Parathyroid adenoma (tissue), 2 donors: ENCODE measurements around the gene TOMM34.

Source experiments
- H2AFZ ChIP-seq: fragments of 300-600 bp; sonication (generic); one replicate; pipeline ENCODE4 v1.7.0; 2017; ENCODE audit warnings: antibody characterized with exemption, mild to moderate bottlenecking
- H3K27ac ChIP-seq: fragments of 300-600 bp; sonication (generic); one replicate; pipeline ENCODE4 v1.7.0; 2017
- H3K27me3 ChIP-seq: fragments of 300-600 bp; sonication (generic); one replicate; pipeline ENCODE4 v1.7.0; 2017; ENCODE audit warnings: low read length; ENCODE audit not compliant: control insufficient read depth, insufficient read depth
- H3K36me3 ChIP-seq: fragments of 300-600 bp; sonication (generic); one replicate; pipeline ENCODE4 v1.7.0; 2017; ENCODE audit warnings: low read length; ENCODE audit not compliant: control insufficient read depth, insufficient read depth
- H3K4me1 ChIP-seq: fragments of 300-600 bp; sonication (generic); one replicate; pipeline ENCODE4 v1.7.0; 2017; ENCODE audit warnings: control low read depth
- H3K4me2 ChIP-seq: fragments of 300-600 bp; sonication (generic); one replicate; pipeline ENCODE4 v1.7.0; 2017; ENCODE audit warnings: low read length
- H3K4me3 ChIP-seq: fragments of 300-600 bp; sonication (generic); one replicate; pipeline ENCODE4 v1.7.0; 2017; ENCODE audit warnings: low read depth, low read length
- H3K79me2 ChIP-seq: fragments of 300-600 bp; sonication (generic); one replicate; pipeline ENCODE4 v1.7.0; 2017; ENCODE audit warnings: control low read depth
- H3K9ac ChIP-seq: fragments of 300-600 bp; sonication (generic); one replicate; pipeline ENCODE4 v1.7.0; 2017; ENCODE audit warnings: mild to moderate bottlenecking
- H3K9me3 ChIP-seq: fragments of 300-600 bp; sonication (generic); one replicate; pipeline ENCODE4 v1.7.0; 2017; ENCODE audit warnings: low read length; ENCODE audit not compliant: control insufficient read depth
- TF ChIP-seq, protein P1 (sequence below): fragments of 300-600 bp; sonication (generic); IDR thresholded peaks from one replicate; pipeline ENCODE4 v1.7.0; 2017; ENCODE audit warnings: antibody characterized with exemption, mild to moderate bottlenecking
- donor health status: primary hyperparathyroidism.

TOMM34 gene

DNA sequence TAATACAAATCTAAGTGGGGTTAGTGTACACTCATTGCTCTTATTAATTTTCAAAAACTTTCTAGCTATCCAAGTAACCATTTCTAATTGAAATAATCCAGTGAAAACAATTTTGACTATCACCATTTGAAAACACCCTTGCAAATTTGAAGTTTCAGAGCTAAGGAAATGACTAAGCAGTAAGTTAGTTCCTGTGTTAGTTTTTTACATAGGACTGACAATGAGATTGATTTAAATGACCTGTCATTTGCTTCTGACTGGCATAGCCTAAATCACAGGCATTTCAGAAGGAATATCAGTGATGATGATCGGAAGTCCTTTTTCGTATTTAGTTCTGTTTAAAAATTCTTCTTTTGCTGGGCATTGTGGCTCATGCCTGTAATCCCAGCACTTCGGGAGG lies 33.1 kb upstream of the TOMM34 start:
- no peak overlapping the region for H3K27ac ChIP-seq
- H3K4me2 ChIP-seq = no peak overlapping the region
- H3K36me3 ChIP-seq = no peaks in the 10 kb centered on the region
- TF ChIP-seq, protein P1, sequence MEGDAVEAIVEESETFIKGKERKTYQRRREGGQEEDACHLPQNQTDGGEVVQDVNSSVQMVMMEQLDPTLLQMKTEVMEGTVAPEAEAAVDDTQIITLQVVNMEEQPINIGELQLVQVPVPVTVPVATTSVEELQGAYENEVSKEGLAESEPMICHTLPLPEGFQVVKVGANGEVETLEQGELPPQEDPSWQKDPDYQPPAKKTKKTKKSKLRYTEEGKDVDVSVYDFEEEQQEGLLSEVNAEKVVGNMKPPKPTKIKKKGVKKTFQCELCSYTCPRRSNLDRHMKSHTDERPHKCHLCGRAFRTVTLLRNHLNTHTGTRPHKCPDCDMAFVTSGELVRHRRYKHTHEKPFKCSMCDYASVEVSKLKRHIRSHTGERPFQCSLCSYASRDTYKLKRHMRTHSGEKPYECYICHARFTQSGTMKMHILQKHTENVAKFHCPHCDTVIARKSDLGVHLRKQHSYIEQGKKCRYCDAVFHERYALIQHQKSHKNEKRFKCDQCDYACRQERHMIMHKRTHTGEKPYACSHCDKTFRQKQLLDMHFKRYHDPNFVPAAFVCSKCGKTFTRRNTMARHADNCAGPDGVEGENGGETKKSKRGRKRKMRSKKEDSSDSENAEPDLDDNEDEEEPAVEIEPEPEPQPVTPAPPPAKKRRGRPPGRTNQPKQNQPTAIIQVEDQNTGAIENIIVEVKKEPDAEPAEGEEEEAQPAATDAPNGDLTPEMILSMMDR = no peak
- no peaks in the 10 kb centered on the region for H3K4me1 ChIP-seq
- no peak overlapping the region for H2AFZ ChIP-seq
- H3K27me3 ChIP-seq = no peaks in the 10 kb centered on the region
- no peak overlapping the region for H3K9ac ChIP-seq
- peaks cover 3% of the 10 kb centered on the region for H3K79me2 ChIP-seq
- H3K9me3 ChIP-seq = no peaks in the 10 kb centered on the region
- no peak overlapping the region for H3K4me3 ChIP-seq

DNA sequence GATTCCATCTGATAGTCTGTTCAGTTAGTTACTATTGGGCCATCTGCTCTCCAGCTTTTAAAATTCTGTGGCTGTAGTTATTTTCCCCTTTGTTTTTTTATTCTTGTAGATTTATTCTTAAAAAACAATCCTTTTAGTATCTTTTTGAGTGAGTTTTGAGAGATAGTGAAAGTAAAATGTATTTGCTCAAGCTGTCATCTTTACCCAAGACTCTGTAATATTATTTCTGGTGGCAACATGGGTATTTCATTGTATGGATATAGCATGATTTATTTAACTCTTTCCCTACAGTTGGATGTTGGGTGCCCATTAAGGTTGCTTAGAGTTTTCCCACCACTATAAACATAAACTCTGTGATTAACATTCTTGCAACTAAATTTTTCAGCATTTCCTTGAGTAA lies 30.8 kb upstream of the TOMM34 start:
- Histone ChIP-seq H3K4me1 (no peaks in the 10 kb centered on the region), H3K79me2 (peaks cover 3% of the 10 kb centered on the region), H3K4me3 (no peak overlapping the region), H2AFZ (no peak overlapping the region), H3K36me3 (no peaks in the 10 kb centered on the region), H3K27me3 (no peaks in the 10 kb centered on the region), H3K9me3 (no peaks in the 10 kb centered on the region), H3K4me2 (no peak overlapping the region), H3K27ac (no peak overlapping the region), H3K9ac (no peak overlapping the region)
- TF ChIP-seq, protein P1 = no peak

DNA sequence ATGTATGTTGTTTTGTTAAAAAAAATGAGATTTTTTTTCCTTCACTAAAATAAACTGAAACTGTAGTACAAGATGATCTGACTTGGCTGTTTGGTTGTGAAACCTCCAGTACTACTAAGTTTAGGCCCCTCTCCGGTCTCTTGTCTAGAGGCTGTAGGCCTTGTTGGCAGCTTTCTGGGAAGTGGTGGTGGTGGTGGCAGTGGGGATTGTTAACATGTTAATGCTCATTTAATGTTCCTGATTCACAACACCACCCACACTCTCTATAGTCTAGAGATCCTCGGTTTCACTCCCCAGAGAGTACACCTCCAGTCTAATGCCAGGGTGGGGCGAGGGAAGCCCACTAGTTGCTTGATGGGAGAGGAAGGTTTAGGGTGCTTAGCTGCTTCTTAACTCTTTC lies 30.2 kb upstream of the TOMM34 start:
- Histone ChIP-seq H2AFZ (no peak overlapping the region), H3K79me2 (peaks cover 3% of the 10 kb centered on the region), H3K27me3 (no peaks in the 10 kb centered on the region), H3K4me3 (no peak overlapping the region), H3K27ac (no peak overlapping the region), H3K4me1 (no peaks in the 10 kb centered on the region), H3K9ac (no peak overlapping the region), H3K36me3 (no peaks in the 10 kb centered on the region), H3K4me2 (no peak overlapping the region), H3K9me3 (no peaks in the 10 kb centered on the region)
- TF ChIP-seq, protein P1 = no peak

DNA sequence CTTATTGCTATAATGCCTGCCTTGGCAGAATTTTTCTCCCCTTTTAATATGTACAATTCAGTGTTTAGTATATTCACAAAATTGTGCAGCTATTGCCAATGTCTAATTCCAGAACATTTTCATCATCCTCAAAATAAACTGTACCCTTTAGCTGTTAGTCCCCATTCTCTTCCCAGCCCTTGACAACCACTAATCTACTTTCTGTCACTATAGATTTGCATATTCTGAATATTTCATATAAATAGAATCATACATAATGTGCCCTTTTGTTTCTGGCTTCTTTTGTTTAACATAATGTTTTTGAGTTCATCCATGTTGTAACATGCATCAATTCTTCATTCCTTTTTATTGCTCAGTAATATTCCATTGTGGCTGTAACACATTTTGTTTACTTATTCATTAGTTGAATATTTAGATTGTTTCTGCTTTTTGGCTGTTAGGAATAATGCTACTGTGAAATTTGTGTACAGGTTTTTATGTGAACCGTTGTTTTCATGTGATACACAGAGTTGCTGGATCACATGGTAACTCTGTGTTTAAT lies 28.5 kb upstream of the TOMM34 start:
- TF ChIP-seq, protein P1 = no peak
- H3K4me1 ChIP-seq = no peaks in the 10 kb centered on the region
- H3K9me3 ChIP-seq = no peaks in the 10 kb centered on the region
- no peaks in the 10 kb centered on the region for H3K27me3 ChIP-seq
- H3K36me3 ChIP-seq = no peaks in the 10 kb centered on the region
- H2AFZ ChIP-seq = no peak overlapping the region
- H3K79me2 ChIP-seq = peaks cover 3% of the 10 kb centered on the region
- H3K4me3 ChIP-seq = no peak overlapping the region
- no peak overlapping the region for H3K9ac ChIP-seq
- no peak overlapping the region for H3K4me2 ChIP-seq
- no peak overlapping the region for H3K27ac ChIP-seq

DNA sequence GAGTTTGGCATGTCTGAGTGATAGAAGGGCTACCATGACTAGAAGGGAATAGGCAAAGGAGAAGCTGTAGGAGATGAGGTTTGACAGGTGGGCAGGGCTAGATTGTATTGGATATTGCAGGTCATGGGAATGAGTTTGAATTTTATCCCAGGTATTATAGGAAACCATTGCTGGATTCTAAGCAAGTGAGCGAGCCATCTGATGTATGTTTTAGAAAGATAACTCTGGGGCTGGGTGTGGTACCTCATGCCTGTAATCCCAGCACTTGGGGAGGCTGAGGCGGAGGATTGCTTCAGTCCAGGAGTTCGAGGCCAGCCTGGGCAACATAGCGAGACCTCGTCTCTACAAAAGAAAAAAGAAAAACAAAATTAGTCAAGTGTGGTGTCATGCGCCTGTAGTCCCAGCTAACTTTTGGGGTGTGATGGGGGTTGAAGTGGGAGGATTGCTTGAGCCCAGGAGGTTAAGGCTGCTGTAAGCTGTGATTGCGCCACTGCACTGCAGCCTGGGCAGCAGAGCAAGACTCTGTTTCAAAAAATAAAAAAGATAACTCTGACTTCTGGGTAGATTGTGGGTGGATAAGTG lies 23.0 kb upstream of the TOMM34 start:
- H3K4me1 ChIP-seq = peaks cover 4% of the 10 kb centered on the region
- H3K9ac ChIP-seq = no peak overlapping the region
- H3K9me3 ChIP-seq = no peaks in the 10 kb centered on the region
- H3K4me3 ChIP-seq = no peak overlapping the region
- no peak overlapping the region for H2AFZ ChIP-seq
- H3K27ac ChIP-seq = no peak overlapping the region
- no peaks in the 10 kb centered on the region for H3K27me3 ChIP-seq
- TF ChIP-seq, protein P1 = no peak
- H3K79me2 ChIP-seq = no peaks in the 10 kb centered on the region
- H3K4me2 ChIP-seq = no peak overlapping the region
- no peaks in the 10 kb centered on the region for H3K36me3 ChIP-seq
